ENCODE measurements around the gene ZNF556.

DNA sequence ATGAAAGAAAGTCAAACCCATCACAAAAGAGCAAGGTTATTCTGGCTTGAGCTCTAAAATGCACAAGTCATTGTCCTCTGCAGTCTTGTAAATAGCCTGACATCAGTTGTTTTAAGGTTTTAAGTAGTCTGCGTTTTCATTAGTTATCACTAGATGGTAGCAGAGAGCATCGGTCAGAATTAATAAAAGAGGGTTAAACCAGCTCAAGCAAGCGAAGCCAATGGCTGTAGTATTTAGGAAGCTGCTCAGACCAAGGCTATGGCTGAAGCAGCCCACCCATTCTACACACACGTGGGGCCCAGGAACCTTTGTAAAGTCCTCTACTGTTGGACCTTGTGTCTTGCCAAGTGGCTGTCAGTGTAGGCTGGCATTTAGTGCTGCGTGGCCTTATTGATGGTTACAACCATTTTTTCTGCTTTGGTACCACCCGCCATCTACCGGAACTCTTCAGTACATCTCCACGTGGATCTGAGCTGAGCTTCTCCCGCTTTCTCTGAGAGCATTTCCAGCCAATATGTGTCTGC lies 20.3 kb downstream of the ZNF556 start:
- TF ChIP-seq, protein P1, sequence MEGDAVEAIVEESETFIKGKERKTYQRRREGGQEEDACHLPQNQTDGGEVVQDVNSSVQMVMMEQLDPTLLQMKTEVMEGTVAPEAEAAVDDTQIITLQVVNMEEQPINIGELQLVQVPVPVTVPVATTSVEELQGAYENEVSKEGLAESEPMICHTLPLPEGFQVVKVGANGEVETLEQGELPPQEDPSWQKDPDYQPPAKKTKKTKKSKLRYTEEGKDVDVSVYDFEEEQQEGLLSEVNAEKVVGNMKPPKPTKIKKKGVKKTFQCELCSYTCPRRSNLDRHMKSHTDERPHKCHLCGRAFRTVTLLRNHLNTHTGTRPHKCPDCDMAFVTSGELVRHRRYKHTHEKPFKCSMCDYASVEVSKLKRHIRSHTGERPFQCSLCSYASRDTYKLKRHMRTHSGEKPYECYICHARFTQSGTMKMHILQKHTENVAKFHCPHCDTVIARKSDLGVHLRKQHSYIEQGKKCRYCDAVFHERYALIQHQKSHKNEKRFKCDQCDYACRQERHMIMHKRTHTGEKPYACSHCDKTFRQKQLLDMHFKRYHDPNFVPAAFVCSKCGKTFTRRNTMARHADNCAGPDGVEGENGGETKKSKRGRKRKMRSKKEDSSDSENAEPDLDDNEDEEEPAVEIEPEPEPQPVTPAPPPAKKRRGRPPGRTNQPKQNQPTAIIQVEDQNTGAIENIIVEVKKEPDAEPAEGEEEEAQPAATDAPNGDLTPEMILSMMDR (conservative IDR thresholded peaks at IDR 0.05; ENCODE audit: low read depth, low read length) = peak; percentile 79
- no peak for TF ChIP-seq EZH2 (IDR thresholded peaks at IDR 0.05; ENCODE audit: borderline replicate concordance, low read depth, low read length, poor library complexity, severe bottlenecking)

Data from A673 (cell line).